Neutrophil (primary cell): ENCODE results near the gene COL15A1.

Experiments
- H3K27ac ChIP-seq: fragments of 200-600 bp; sonication (generic); 2 replicates; pipeline ENCODE4 v1.5.1; 2016; ENCODE audit warnings: mild to moderate bottlenecking, moderate library complexity
- H3K27me3 ChIP-seq: fragments of 200-600 bp; sonication (generic); 2 replicates; pipeline ENCODE4 v1.6.0; 2016; ENCODE audit warnings: mild to moderate bottlenecking
- H3K36me3 ChIP-seq: fragments of 200-600 bp; sonication (generic); 2 replicates; pipeline ENCODE4 v1.5.1; 2017
- H3K4me1 ChIP-seq, 2 experiments: fragments of 200-600 bp in 1 of 2; sonication (generic) in 1 of 2; 1 replicate in 1 of 2; 2 replicates in 1 of 2; pipeline versions ENCODE4 v1.5.1 to v1.6.1; 2013 to 2016; ENCODE audit warnings: low read depth in 1 of 2, low read length in 1 of 2, mild to moderate bottlenecking in 1 of 2, moderate library complexity in 1 of 2; ENCODE audit not compliant: control insufficient read depth in 1 of 2, insufficient read depth in 1 of 2
- H3K4me3 ChIP-seq, 2 experiments: fragments of 200-600 bp in 1 of 2; sonication (generic) in 1 of 2; 1 replicate in 1 of 2; 2 replicates in 1 of 2; pipeline ENCODE4 v1.5.1; 2013 to 2016; ENCODE audit warnings: low read depth in 1 of 2, low read length in 1 of 2, mild to moderate bottlenecking in 1 of 2, moderate library complexity in 1 of 2
- H3K9me3 ChIP-seq: fragments of 200-600 bp; sonication (generic); 2 replicates; pipeline ENCODE4 v1.5.1; 2016
- TF ChIP-seq, protein P1 (sequence below): fragments of 200-600 bp; sonication (generic); IDR thresholded peaks from 2 replicates; pipeline ENCODE4 v1.5.1; 2016; ENCODE audit warnings: antibody characterized with exemption

The COL15A1 gene

GRCh38 chr9:98935071-98935505 is 8.6 kb upstream of the COL15A1 start:
- Histone ChIP-seq H3K36me3 (no peaks in the 10 kb centered on the region), H3K9me3 (no peaks in the 10 kb centered on the region), H3K27me3 (peaks cover 85% of the 10 kb centered on the region), H3K4me3 (no peak overlapping the region), H3K4me1 (no peaks in the 10 kb centered on the region), H3K27ac (no peak overlapping the region)
- TF ChIP-seq, protein P1, sequence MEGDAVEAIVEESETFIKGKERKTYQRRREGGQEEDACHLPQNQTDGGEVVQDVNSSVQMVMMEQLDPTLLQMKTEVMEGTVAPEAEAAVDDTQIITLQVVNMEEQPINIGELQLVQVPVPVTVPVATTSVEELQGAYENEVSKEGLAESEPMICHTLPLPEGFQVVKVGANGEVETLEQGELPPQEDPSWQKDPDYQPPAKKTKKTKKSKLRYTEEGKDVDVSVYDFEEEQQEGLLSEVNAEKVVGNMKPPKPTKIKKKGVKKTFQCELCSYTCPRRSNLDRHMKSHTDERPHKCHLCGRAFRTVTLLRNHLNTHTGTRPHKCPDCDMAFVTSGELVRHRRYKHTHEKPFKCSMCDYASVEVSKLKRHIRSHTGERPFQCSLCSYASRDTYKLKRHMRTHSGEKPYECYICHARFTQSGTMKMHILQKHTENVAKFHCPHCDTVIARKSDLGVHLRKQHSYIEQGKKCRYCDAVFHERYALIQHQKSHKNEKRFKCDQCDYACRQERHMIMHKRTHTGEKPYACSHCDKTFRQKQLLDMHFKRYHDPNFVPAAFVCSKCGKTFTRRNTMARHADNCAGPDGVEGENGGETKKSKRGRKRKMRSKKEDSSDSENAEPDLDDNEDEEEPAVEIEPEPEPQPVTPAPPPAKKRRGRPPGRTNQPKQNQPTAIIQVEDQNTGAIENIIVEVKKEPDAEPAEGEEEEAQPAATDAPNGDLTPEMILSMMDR, result no peak

- TF ChIP-seq, protein P1, result no peak
Observed at GRCh38 chr9:98940276-98940675, 3.4 kb upstream of the COL15A1 start.

GRCh38 chr9:98941946-98942523 is 1.7 kb upstream of the COL15A1 start:
- TF ChIP-seq, protein P1, result no peak
- H3K4me1 ChIP-seq, result peaks cover 13 to 18% of the 10 kb centered on the region in 2 experiments
- H3K36me3 ChIP-seq, result no peaks in the 10 kb centered on the region
- no peak overlapping the region for H3K27ac ChIP-seq
- peaks cover 99% of the 10 kb centered on the region for H3K27me3 ChIP-seq
- no peak overlapping the region for H3K4me3 ChIP-seq
- H3K9me3 ChIP-seq, result no peaks in the 10 kb centered on the region

More at GRCh38 chr9:98940276-98940675, 3.4 kb upstream of the COL15A1 start:
- Histone ChIP-seq H3K27ac (no peak overlapping the region), H3K4me1 (peaks cover 13 to 18% of the 10 kb centered on the region in 2 experiments), H3K27me3 (peaks cover 99% of the 10 kb centered on the region), H3K36me3 (no peaks in the 10 kb centered on the region), H3K9me3 (no peaks in the 10 kb centered on the region), H3K4me3 (no peak overlapping the region)

- no peak overlapping the region for H3K4me3 ChIP-seq
Observed at GRCh38 chr9:98942906-98943681, 613 bp upstream of the COL15A1 start.

DNA sequence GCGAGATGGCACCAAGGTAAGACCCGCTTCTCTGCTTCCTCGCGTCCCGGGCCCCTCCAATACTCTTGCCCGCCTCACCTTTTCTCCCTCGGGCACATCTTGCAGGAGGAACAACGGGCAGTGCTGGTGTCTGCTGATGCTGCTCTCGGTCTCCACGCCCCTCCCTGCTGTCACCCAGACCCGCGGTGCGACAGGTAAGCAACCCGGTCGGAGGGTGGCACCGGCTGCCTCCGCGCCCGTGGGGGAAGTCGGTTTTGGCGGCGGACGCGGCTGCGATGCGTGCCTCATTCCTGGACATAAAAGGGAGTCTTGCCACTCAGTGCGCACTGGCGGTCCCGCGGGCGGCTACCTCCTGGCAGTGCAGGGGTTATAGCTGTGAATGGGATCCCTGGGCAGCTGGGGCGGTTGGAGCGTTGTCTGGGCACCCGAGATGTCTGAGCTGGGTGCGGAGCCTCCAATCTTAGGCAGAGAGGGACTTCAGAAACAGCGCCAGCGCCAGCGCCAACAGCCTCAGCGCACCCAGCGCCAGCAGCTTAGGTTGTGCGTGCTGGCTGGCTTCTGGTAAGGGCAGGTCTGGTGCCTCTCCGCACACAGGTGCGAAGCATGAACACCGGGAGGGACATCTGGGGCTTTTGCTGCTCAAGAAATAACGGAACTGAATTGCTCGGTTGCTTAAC is 488 bp downstream of the COL15A1 start:
- Histone ChIP-seq H3K27me3 (peaks cover 98% of the 10 kb centered on the region), H3K36me3 (no peaks in the 10 kb centered on the region), H3K27ac (no peak overlapping the region), H3K9me3 (no peaks in the 10 kb centered on the region), H3K4me1 (peaks cover 13 to 18% of the 10 kb centered on the region in 2 experiments), H3K4me3 (peak overlapping the region; percentile 22 to 55)
- TF ChIP-seq, protein P1, result no peak

More at GRCh38 chr9:98942906-98943681, 613 bp upstream of the COL15A1 start:
- Histone ChIP-seq H3K27me3 (peaks cover 100% of the 10 kb centered on the region), H3K9me3 (no peaks in the 10 kb centered on the region), H3K27ac (no peak overlapping the region), H3K36me3 (no peaks in the 10 kb centered on the region), H3K4me1 (peaks cover 13 to 18% of the 10 kb centered on the region in 2 experiments)
- TF ChIP-seq, protein P1, result no peak
